ENCODE measurements around the gene CRABP1. TPM values are rescaled to one million over a fixed set of nuclear protein-coding genes. Genes with fewer than 3 reads are reported as not detected.

Gene CRABP1
- total RNA-seq, 4 donors from 2014 or later = 2.1 TPM; not detected in 3

GRCh38 chr15:78322724-78323521 lies 17.2 kb upstream of the CRABP1 start:
- Histone ChIP-seq H3K4me3 (no peak overlapping the region), H3K27ac (no peak overlapping the region), H3K4me1 (no peaks in the 10 kb centered on the region), H3K27me3 (no peaks in the 10 kb centered on the region), H3K36me3 (no peaks in the 10 kb centered on the region), H3K9me3 (no peaks in the 10 kb centered on the region)
- DNase-seq = no peak
- TF ChIP-seq POLR2A (IDR thresholded peaks at IDR 0.05) (no peak), CTCF (IDR thresholded peaks at IDR 0.05) (no peak)

- Histone ChIP-seq H3K27me3 (no peaks in the 10 kb centered on the region), H3K27ac (no peak overlapping the region), H3K9me3 (no peaks in the 10 kb centered on the region), H3K4me3 (no peak overlapping the region), H3K36me3 (no peaks in the 10 kb centered on the region), H3K4me1 (no peaks in the 10 kb centered on the region)
- TF ChIP-seq POLR2A (IDR thresholded peaks at IDR 0.05) (no peak), CTCF (IDR thresholded peaks at IDR 0.05) (no peak)
- DNase-seq = no peak
These were observed 16.5 kb upstream of the CRABP1 start for GRCh38 chr15:78323693-78324092.

GRCh38 chr15:78324144-78324543 lies 16.0 kb upstream of the CRABP1 start:
- Histone ChIP-seq H3K36me3 (no peaks in the 10 kb centered on the region), H3K27me3 (no peaks in the 10 kb centered on the region), H3K4me1 (no peaks in the 10 kb centered on the region), H3K27ac (no peak overlapping the region), H3K9me3 (no peaks in the 10 kb centered on the region), H3K4me3 (no peak overlapping the region)
- TF ChIP-seq POLR2A (IDR thresholded peaks at IDR 0.05) (no peak), CTCF (IDR thresholded peaks at IDR 0.05) (no peak)
- no peak for DNase-seq

- H3K36me3 ChIP-seq = no peaks in the 10 kb centered on the region
- no peak overlapping the region for H3K27ac ChIP-seq
- DNase-seq = no peak
- no peaks in the 10 kb centered on the region for H3K4me1 ChIP-seq
- no peak for TF ChIP-seq POLR2A (IDR thresholded peaks at IDR 0.05)
- TF ChIP-seq CTCF (IDR thresholded peaks at IDR 0.05) = no peak
- H3K9me3 ChIP-seq = no peaks in the 10 kb centered on the region
- no peak overlapping the region for H3K4me3 ChIP-seq
- H3K27me3 ChIP-seq = no peaks in the 10 kb centered on the region
These were observed 14.9 kb upstream of the CRABP1 start for GRCh38 chr15:78325092-78325843.

- Histone ChIP-seq H3K9me3 (no peaks in the 10 kb centered on the region), H3K4me3 (no peak overlapping the region), H3K27me3 (no peaks in the 10 kb centered on the region), H3K27ac (no peak overlapping the region), H3K36me3 (no peaks in the 10 kb centered on the region), H3K4me1 (no peaks in the 10 kb centered on the region)
- DNase-seq = no peak
- no peak for TF ChIP-seq CTCF (IDR thresholded peaks at IDR 0.05)
- TF ChIP-seq POLR2A (IDR thresholded peaks at IDR 0.05) = no peak
These were observed 12.7 kb upstream of the CRABP1 start for GRCh38 chr15:78327466-78327865.

All from Peyer's patch (tissue), 4 donors.